Kidney (tissue), 14 donors: ENCODE data around the gene RANBP10. TPM values are rescaled to one million over a fixed set of nuclear protein-coding genes. Genes with fewer than 3 reads are reported as not detected.

Experiments
- DNase-seq, 5 donors: peaks; one replicate each; pipeline ENCODE4 v3.0.0-alpha.2; 2013 to 2020
- FAIRE-seq: peaks from 2 replicates; lab custom pipeline; 2012; peaks lifted over from hg19 to GRCh38; lab: Jason Lieb, UNC
- H3K27ac ChIP-seq, 2 donors: one replicate each; pipeline ENCODE4 v1.7.0; 2013; ENCODE audit warnings: low read depth in 2 of 2, low read length in 2 of 2, inconsistent platforms in 1 of 2
- H3K27me3 ChIP-seq: one replicate; pipeline ENCODE4 v1.7.1; 2013; ENCODE audit warnings: low read length, inconsistent platforms; ENCODE audit not compliant: control insufficient read depth, insufficient read depth
- H3K36me3 ChIP-seq, 3 donors: one replicate each; pipeline versions ENCODE4 v1.7.0 to v1.7.1; 2013; ENCODE audit warnings: low read length in 3 of 3, control low read depth in 1 of 3, inconsistent platforms in 1 of 3; ENCODE audit not compliant: insufficient read depth in 3 of 3, control insufficient read depth in 2 of 3
- H3K4me1 ChIP-seq, 3 donors: one replicate each; pipeline versions ENCODE4 v1.7.0 to v1.7.1; 2013; ENCODE audit warnings: low read length in 3 of 3, inconsistent platforms in 1 of 3, low read depth in 1 of 3; ENCODE audit not compliant: control insufficient read depth in 2 of 3, insufficient read depth in 2 of 3
- H3K4me3 ChIP-seq, 3 donors: one replicate each; pipeline versions ENCODE4 v1.7.0 to v1.8.1; 2013; ENCODE audit warnings: low read length in 3 of 3, control low read depth in 1 of 3, inconsistent platforms in 1 of 3
- H3K9ac ChIP-seq, 3 donors: one replicate each; pipeline versions ENCODE4 v1.7.0 to v1.7.1; 2013; ENCODE audit warnings: low read length in 3 of 3, control low read depth in 1 of 3, inconsistent platforms in 1 of 3
- H3K9me3 ChIP-seq, 3 donors: one replicate each; pipeline versions ENCODE4 v1.7.0 to v1.7.1; 2013; ENCODE audit warnings: low read length in 3 of 3, control low read depth in 1 of 3, inconsistent platforms in 1 of 3; ENCODE audit not compliant: control insufficient read depth in 2 of 3, insufficient read depth in 1 of 3
- CTCF ChIP-seq: IDR thresholded peaks from 3 replicates; pipeline ENCODE4 v1.5.1; 2012; ENCODE audit warnings: mild to moderate bottlenecking, moderate library complexity, borderline replicate concordance; ENCODE audit not compliant: insufficient read depth; ENCODE audit errors: extremely low read depth
- intact Hi-C: fragments of 100-400 bp; cut with DNase I; formaldehyde crosslinking; loops from one replicate; pipeline ENCODE4 v1.11.1; 2022
- polyA plus RNA-seq: library from polyadenylated mRNA; stranded (reverse); fragments of 350-450 nt; fragmentation: Illumina TruSeq; extraction: RNeasy Lipid Tissue Mini Kit (QIAGEN cat#74804); gene quantifications from one replicate; pipeline ENCODE4 v1.2.3, GENCODE V29; 2014; ENCODE audit warnings: low read depth, low replicate concordance; ENCODE audit not compliant: insufficient read depth
- total RNA-seq: library from RNA; stranded (reverse); fragmentation: NEBNext Ultra II Directional; extraction: Animal tissue kit (Norgen Biotek cat#: 25700); gene quantifications from one replicate; pipeline ENCODE4 v1.2.1, GENCODE V29; 2021
- donor health status: control.
- donor health status: control.
- donor health status: control.
- donor health status: control.
- donor health status: control.
- donor health status: DM: yes; HTN: yes; CAD: no.
- donor health status: Normal renal cell carcinoma (clear cell type).

RANBP10 gene
- total and polyA plus RNA-seq, 2 donors from 2014 or later: 7.0 to 22.3 TPM

DNA sequence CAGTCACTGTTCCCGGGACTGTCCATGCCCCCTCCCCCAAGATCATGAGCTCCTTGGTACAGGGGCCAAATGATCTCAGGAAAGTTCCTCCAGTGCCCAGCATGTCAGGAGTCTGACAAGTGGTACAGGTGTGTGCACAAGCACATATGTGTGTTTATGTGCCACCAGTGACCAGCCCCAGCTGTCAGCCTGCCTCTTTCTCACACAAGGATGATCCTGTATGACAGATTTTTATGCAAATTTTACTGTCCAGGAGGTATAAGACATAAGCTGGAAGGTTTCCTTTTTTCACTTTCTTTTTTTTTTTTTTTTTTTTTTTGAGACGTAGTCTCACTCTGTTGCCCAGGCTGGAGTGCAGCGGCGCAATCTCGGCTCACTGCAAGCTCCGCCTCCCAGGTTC, 55.9 kb downstream of the RANBP10 start:
- Histone ChIP-seq H3K9me3 (no peaks in the 10 kb centered on the region), H3K27ac (no peak overlapping the region), H3K4me1 (no peaks in the 10 kb centered on the region), H3K36me3 (no peaks in the 10 kb centered on the region), H3K9ac (no peak overlapping the region), H3K27me3 (no peaks in the 10 kb centered on the region), H3K4me3 (no peak overlapping the region)
- FAIRE-seq: no peak
- DNase-seq: no peak
- intact Hi-C loops: no loop called here
- TF ChIP-seq CTCF: no peak

GRCh38 chr16:67749436-67750078, 56.8 kb downstream of the RANBP10 start:
- TF ChIP-seq CTCF: no peak
- H3K4me1 ChIP-seq: no peaks in the 10 kb centered on the region
- DNase-seq (no peak), FAIRE-seq (no peak)
- no peaks in the 10 kb centered on the region for H3K27me3 ChIP-seq
- no peaks in the 10 kb centered on the region for H3K9me3 ChIP-seq
- no peak overlapping the region for H3K27ac ChIP-seq
- no peak overlapping the region for H3K4me3 ChIP-seq
- intact Hi-C loops: no loop called here
- no peak overlapping the region for H3K9ac ChIP-seq
- peaks cover 0 to under 1% (median 0%) of the 10 kb centered on the region in 3 donors for H3K36me3 ChIP-seq

- FAIRE-seq: no peak
- intact Hi-C loops: no loop called here
- H3K4me1 ChIP-seq: no peaks in the 10 kb centered on the region
Observed at GRCh38 chr16:67748834-67749233, 57.5 kb downstream of the RANBP10 start.

More at GRCh38 chr16:67748834-67749233, 57.5 kb downstream of the RANBP10 start:
- Histone ChIP-seq H3K9ac (no peak overlapping the region), H3K4me3 (no peak overlapping the region), H3K9me3 (no peaks in the 10 kb centered on the region), H3K27me3 (no peaks in the 10 kb centered on the region), H3K27ac (no peak overlapping the region), H3K36me3 (peaks cover 2 to 7% (median 3%) of the 10 kb centered on the region in 3 donors)
- DNase-seq: no peak
- TF ChIP-seq CTCF: no peak
